GM12878 (cell line): ENCODE results near the gene LRRC59. TPM values are rescaled to one million over a fixed set of nuclear protein-coding genes. Genes with fewer than 3 reads are reported as not detected.
A peak's percentile ranks its signal among the peaks of the same experiment; 100 is the strongest.

Experiments
- ATAC-seq: fragments of 200-7000 bp; cut with Tn5 transposase; 3 replicates; pipeline ENCODE4 v1.9.1; 2020; ENCODE audit warnings: mild to moderate bottlenecking, moderate library complexity
- BruUV-seq: library from RNA; stranded (reverse); fragments of 400-500 nt; replicated peaks from 2 replicates; lab custom pipeline; 2021; lab: Mats Ljungman, UMichigan
- CTCF ChIA-PET: fragments of 300-600 bp; sonication (Branson Sonifier 250); formaldehyde crosslinking; extraction: SDS; loops from one replicate; lab custom pipeline; 2021; ENCODE audit warnings: inconsistent platforms; lab: Yijun Ruan, JAX
- POLR2A ChIA-PET: fragments of 350-600 bp; formaldehyde crosslinking; extraction: SDS; loops from one replicate; lab custom pipeline; 2021; ENCODE audit warnings: inconsistent platforms; lab: Charles Lee
- RAD21 ChIA-PET: fragments of 300-600 bp; sonication (Branson Sonifier 250); formaldehyde crosslinking; loops from one replicate; lab custom pipeline; 2023; ENCODE audit warnings: antibody characterized with exemption; ENCODE audit not compliant: unreplicated experiment; lab: Charles Lee
- SMC1A ChIA-PET: fragments of 300-600 bp; sonication (Branson Sonifier 250); formaldehyde crosslinking; loops from one replicate; lab custom pipeline; 2023; ENCODE audit not compliant: unreplicated experiment, uncharacterized antibody; lab: Charles Lee
- DNase-seq: peaks from one replicate; pipeline ENCODE4 v3.0.0-alpha.2; 2011; ENCODE audit warnings: low read depth, low spot score
- FAIRE-seq: peaks from 3 replicates; lab custom pipeline; 2011; peaks lifted over from hg19 to GRCh38; lab: Jason Lieb, UNC
- H2AFZ ChIP-seq: 2 replicates; pipeline ENCODE4 v1.6.0; 2011; ENCODE audit warnings: low read depth, low read length, control low read depth; ENCODE audit not compliant: control insufficient read depth
- H3K27ac ChIP-seq: 2 replicates; pipeline ENCODE4 v1.5.1; 2011; ENCODE audit warnings: control low read depth; ENCODE audit not compliant: control insufficient read depth, insufficient read depth
- H3K27me3 ChIP-seq, 2 experiments: replicated peaks in 1 of 2; 2 replicates each; pipeline versions ENCODE4 v1.6.0 to v1.6.1; 2011; ENCODE audit warnings: low read length in 1 of 2; ENCODE audit not compliant: control insufficient read depth in 2 of 2, insufficient read depth in 2 of 2
- H3K36me3 ChIP-seq, 2 experiments: 2 replicates each; pipeline ENCODE4 v1.5.1; 2011; ENCODE audit warnings: low read length in 1 of 2; ENCODE audit not compliant: control insufficient read depth in 2 of 2, insufficient read depth in 2 of 2
- H3K4me1 ChIP-seq: 2 replicates; pipeline ENCODE4 v1.6.1; 2011; ENCODE audit warnings: mild to moderate bottlenecking, low read length, moderate library complexity, mixed read lengths; ENCODE audit not compliant: control insufficient read depth, insufficient read depth
- H3K4me2 ChIP-seq: 2 replicates; pipeline ENCODE4 v1.6.0; 2011; ENCODE audit warnings: control low read depth; ENCODE audit not compliant: control insufficient read depth, insufficient read depth
- H3K4me3 ChIP-seq: fragments of 200-600 bp; sonication (generic); 2 replicates; pipeline ENCODE4 v1.5.1; 2016
- H3K79me2 ChIP-seq: 2 replicates; pipeline ENCODE4 v1.6.0; 2011; ENCODE audit warnings: low read length; ENCODE audit not compliant: control insufficient read depth, insufficient read depth
- H3K9ac ChIP-seq: 2 replicates; pipeline ENCODE4 v1.8.0; 2011; ENCODE audit warnings: low read length, control low read depth, mixed read lengths; ENCODE audit not compliant: control insufficient read depth, insufficient read depth
- H3K9me3 ChIP-seq: replicated peaks from 3 replicates; pipeline ENCODE4 v1.5.1; 2011; ENCODE audit warnings: mild to moderate bottlenecking, low read length; ENCODE audit not compliant: control insufficient read depth, insufficient read depth
- H4K20me1 ChIP-seq: 2 replicates; pipeline ENCODE4 v1.6.0; 2011; ENCODE audit not compliant: control insufficient read depth, insufficient read depth
- BHLHE40 ChIP-seq, 2 experiments: fragments of 450-650 bp in 1 of 2; IDR thresholded peaks; 2 replicates each; pipeline ENCODE4 v1.6.1; 2011 to 2017; ENCODE audit warnings: low read depth in 2 of 2, borderline replicate concordance in 1 of 2, improper control_type of control experiment in 1 of 2, low read length in 1 of 2, mild to moderate bottlenecking in 1 of 2
- CEBPB ChIP-seq, 2 experiments: fragments of 150-350 bp in 1 of 2; IDR thresholded peaks; 2 replicates each; pipeline ENCODE4 v1.6.1; 2012 to 2014; ENCODE audit warnings: low read depth in 2 of 2, low read length in 2 of 2, borderline replicate concordance in 1 of 2, inconsistent platforms in 1 of 2
- CHD2 ChIP-seq: IDR thresholded peaks from 2 replicates; pipeline ENCODE4 v1.6.1; 2011; ENCODE audit warnings: low read depth, low read length, improper control_type of control experiment, borderline replicate concordance
- ESRRA ChIP-seq: IDR thresholded peaks from 2 replicates; pipeline ENCODE4 v1.6.1; 2012; ENCODE audit warnings: mild to moderate bottlenecking, low read length, improper control_type of control experiment
- PAX8 ChIP-seq: fragments of 450-650 bp; IDR thresholded peaks from 2 replicates; pipeline ENCODE4 v1.6.1; 2017; ENCODE audit warnings: mild to moderate bottlenecking, moderate library complexity
- RAD51 ChIP-seq: fragments of 450-650 bp; IDR thresholded peaks from 2 replicates; pipeline ENCODE4 v1.6.1; 2016; ENCODE audit warnings: moderate library complexity, mild to moderate bottlenecking, inconsistent platforms
- RB1 ChIP-seq: fragments of 450-650 bp; formaldehyde crosslinking; IDR thresholded peaks from 2 replicates; pipeline ENCODE4 v1.6.1; 2017; ENCODE audit warnings: mild to moderate bottlenecking, borderline replicate concordance
- SREBF1 ChIP-seq: IDR thresholded peaks from 2 replicates; pipeline ENCODE4 v1.6.1; 2012; ENCODE audit warnings: mild to moderate bottlenecking, low read length
- WGBS: methylation state at CpG from one replicate; pipeline ENCODE4 v1.1.6; 2016; ENCODE audit warnings: low lambda C conversion rate; ENCODE audit not compliant: insufficient replicate concordance, insufficient coverage; ENCODE audit errors: missing lambda C conversion rate; 5-methylcytosine and 5-hydroxymethylcytosine counted together
- in situ Hi-C: fragments of 300-500 bp; cut with MboI; formaldehyde crosslinking; loops from 9 replicates; pipeline ENCODE4 v1.14.3; 2018; ENCODE audit warnings: mixed read lengths
- intact Hi-C: fragments of 100-400 bp; cut with micrococcal nuclease; formaldehyde crosslinking; loops from one replicate; pipeline ENCODE4 v1.14.2; 2022; ENCODE audit not compliant: unreplicated experiment
- polyA plus RNA-seq, 11 experiments: library from polyadenylated mRNA; depleted of rRNA in 4 of 11; unstranded in 6 of 11; stranded (reverse) in 5 of 11; fragments of >200 nt; fragmentation: Nextera tagmentation in 4 of 11; fragmentation: Illumina TruSeq in 1 of 11; extraction: Ambion mirVana in 4 of 11; extraction: Trizol in 1 of 11; gene quantifications; 1 replicate in 1 of 11; 2 replicates in 10 of 11; pipeline versions ENCODE4 v1.2.1 to v1.2.3, GENCODE V29; 2011 to 2016; ENCODE audit warnings: inconsistent platforms in 2 of 11, missing spikeins in 2 of 11, low read depth in 1 of 11
- total RNA-seq, 4 experiments: library from RNA; depleted of rRNA in 3 of 4; stranded (reverse); fragments of >200 nt in 3 of 4; fragmentation: Illumina TruSeq in 1 of 4; extraction: Trizol in 1 of 4; gene quantifications; 2 replicates each; pipeline versions ENCODE4 v1.2.1 to v1.2.3, GENCODE V29; 2013 to 2021
- TF ChIP-seq, protein P1 (sequence below): fragments of 450-650 bp; IDR thresholded peaks from 2 replicates; pipeline ENCODE4 v1.6.1; 2017; ENCODE audit warnings: mild to moderate bottlenecking, low read depth, inconsistent platforms; ENCODE audit not compliant: poor library complexity, severe bottlenecking
- TF ChIP-seq, protein P2 (sequence below): IDR thresholded peaks from 2 replicates; pipeline ENCODE4 v1.6.1; 2011; ENCODE audit warnings: borderline replicate concordance, low read depth, mild to moderate bottlenecking, moderate library complexity, mixed read lengths, low read length; ENCODE audit not compliant: insufficient read depth; ENCODE audit errors: extremely low read length

Gene LRRC59
- total and polyA plus RNA-seq, 10 of the 15 experiments (the other 5 are each of a cell fraction or from before 2014, with no cell fraction given): 8.8 to 82.2 (median 63.0) TPM

GRCh38 chr17:50426472-50426782, 29.1 kb upstream of the LRRC59 start:
- H3K36me3 ChIP-seq: no peaks in the 10 kb centered on the region
- no peaks in the 10 kb centered on the region for H4K20me1 ChIP-seq
- CTCF ChIA-PET: interaction anchor here (0.6 to 4.5 kb wide), 8 partner anchors 10 to 474 kb away, joined by 3 to 45 read pairs (median 6); partner anchors contain the start of genes LRRC59 and RSAD1
- RAD21 ChIA-PET: interaction anchor here (1.3 to 3.2 kb wide), 3 partner anchors 29 to 64 kb away, joined by 4 to 20 read pairs (median 4); partner anchors contain the start of genes LRRC59 and RSAD1
- H3K27ac ChIP-seq: peak overlapping the region; percentile 61
- intact Hi-C loops (loop anchor here (2.0 kb wide), 1 partner anchor 30 kb away; the partner anchor contains the start of gene LRRC59), in situ Hi-C loops (no loop called here)
- H2AFZ ChIP-seq: peak overlapping the region; percentile 90
- FAIRE-seq: no peak
- SMC1A ChIA-PET: interaction anchor here (0.8 to 1.2 kb wide), 3 partner anchors 28 to 30 kb away, joined by 3 to 4 read pairs (median 3); partner anchors contain the start of gene LRRC59
- WGBS: 2% methylated on average over 6 of the region's 7 CpGs
- no peak for TF ChIP-seq PAX8
- peak; percentile 1; the same call in 1 of the 2 replicates for TF ChIP-seq CHD2
- no peaks in the 10 kb centered on the region for H3K9me3 ChIP-seq
- DNase-seq: no peak
- BruUV-seq: no TSS peak
- H3K4me1 ChIP-seq: peaks cover 21% of the 10 kb centered on the region
- peak overlapping the region; percentile 76 for H3K9ac ChIP-seq
- H3K27me3 ChIP-seq: no peaks in the 10 kb centered on the region
- POLR2A ChIA-PET: interaction anchor here (0.7 to 3.0 kb wide), 3 partner anchors 29 to 72 kb away, joined by 3 to 17 read pairs (median 3); partner anchors contain the start of gene LRRC59
- H3K79me2 ChIP-seq: peaks cover 6% of the 10 kb centered on the region
- no peak; the same call in 2 of the 3 replicates for ATAC-seq
- peak overlapping the region; percentile 100 for H3K4me2 ChIP-seq
- H3K4me3 ChIP-seq: peak overlapping the region; percentile 84

DNA sequence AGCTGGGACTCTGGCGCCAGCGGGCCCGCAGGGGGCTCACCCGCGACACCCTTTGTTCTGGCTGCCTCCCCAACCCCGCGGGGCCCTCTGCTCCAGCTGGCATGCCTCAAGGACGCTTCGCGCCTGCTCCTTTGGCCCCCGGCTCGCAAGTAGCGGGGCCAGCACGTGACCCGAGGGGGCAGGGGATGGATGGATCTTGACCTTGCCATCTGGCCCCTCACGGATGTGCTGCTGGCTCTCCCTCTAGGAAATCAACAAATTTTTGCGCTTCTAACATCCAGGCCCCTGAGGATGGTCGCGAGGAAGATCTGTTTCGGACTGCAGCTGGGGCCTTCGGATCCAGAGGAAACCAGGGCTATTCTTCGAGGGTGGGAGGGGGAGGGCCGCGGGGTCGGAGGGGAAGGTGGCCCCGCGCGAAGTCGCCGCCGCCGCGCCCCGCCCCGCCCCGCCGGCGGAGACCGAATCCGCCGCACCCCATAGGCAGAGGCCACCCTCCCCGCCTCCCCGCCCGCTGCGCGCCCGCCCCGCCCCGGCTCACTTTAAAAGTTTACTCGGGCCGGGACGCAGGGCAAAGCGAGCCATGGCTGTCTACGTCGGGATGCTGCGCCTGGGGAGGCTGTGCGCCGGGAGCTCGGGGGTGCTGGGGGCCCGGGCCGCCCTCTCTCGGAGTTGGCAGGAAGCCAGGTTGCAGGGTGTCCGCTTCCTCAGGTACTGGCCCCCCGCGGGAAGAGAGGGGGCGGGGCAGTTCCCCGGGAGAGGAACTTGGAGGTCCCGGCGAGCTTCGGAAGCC, 28.6 kb upstream of the LRRC59 start, which contains the start of gene ACSF2:
Gene ACSF2 (plus strand): TSS at position 537 of the 790 bp plus-strand sequence. CDS start 44 bp downstream, at position 581.
- peaks cover 26% of the 10 kb centered on the region for H3K4me1 ChIP-seq
- in situ Hi-C loops (no loop called here), intact Hi-C loops (loop anchor here (2.0 kb wide), 1 partner anchor 29 kb away; the partner anchor contains the start of gene LRRC59)
- POLR2A ChIA-PET: interaction anchor here (0.6 to 3.0 kb wide), 3 partner anchors 29 to 723 kb away, joined by 3 to 17 read pairs (median 3); partner anchors contain the start of gene LRRC59
- SMC1A ChIA-PET: interaction anchor here (0.8 kb wide), 1 partner anchor 27 kb away, joined by 3 read pairs; no protein-coding TSS in a partner anchor
- no peaks in the 10 kb centered on the region for H3K9me3 ChIP-seq
- H3K4me3 ChIP-seq: peak within 1 kb of the TSS; percentile 84
- H2AFZ ChIP-seq: peak within 1 kb of the TSS; percentile 95
- CTCF ChIA-PET: interaction anchor here (0.6 to 4.5 kb wide), 8 partner anchors 10 to 57 kb away, joined by 3 to 45 read pairs (median 6); partner anchors contain the start of genes LRRC59 and RSAD1
- no peaks in the 10 kb centered on the region for H4K20me1 ChIP-seq
- ATAC-seq (peak; percentile 88), DNase-seq (no peak), FAIRE-seq (no peak)
- no TSS peak for BruUV-seq
- H3K36me3 ChIP-seq: no peaks in the 10 kb centered on the region
- H3K9ac ChIP-seq: peak within 1 kb of the TSS; percentile 86
- H3K79me2 ChIP-seq: peaks cover 6% of the 10 kb centered on the region
- H3K27ac ChIP-seq: peak within 1 kb of the TSS; percentile 74
- RAD21 ChIA-PET: interaction anchor here (1.3 to 3.2 kb wide), 3 partner anchors 28 to 64 kb away, joined by 4 to 20 read pairs (median 4); partner anchors contain the start of genes LRRC59 and RSAD1
- WGBS: 2% methylated on average over 39 of the region's 70 CpGs
- no peaks in the 10 kb centered on the region for H3K27me3 ChIP-seq
- peak within 1 kb of the TSS; percentile 100 for H3K4me2 ChIP-seq
- TF ChIP-seq ESRRA: 0 out of 2 replicates have a peak, but pooled peaks have one; percentile 4
- TF ChIP-seq SREBF1: no peak
- peak; percentile 76 to 91; a peak in 3 of 4 replicates for TF ChIP-seq BHLHE40 (IDR thresholded peaks at IDR 0.05; ENCODE audit: borderline replicate concordance in 1 of 2, low read depth in 2 of 2, low read length in 1 of 2)
- peak; percentile 47; the same call in 1 of the 2 replicates for TF ChIP-seq RAD51
- no peak for TF ChIP-seq RB1
- TF ChIP-seq, protein P1, sequence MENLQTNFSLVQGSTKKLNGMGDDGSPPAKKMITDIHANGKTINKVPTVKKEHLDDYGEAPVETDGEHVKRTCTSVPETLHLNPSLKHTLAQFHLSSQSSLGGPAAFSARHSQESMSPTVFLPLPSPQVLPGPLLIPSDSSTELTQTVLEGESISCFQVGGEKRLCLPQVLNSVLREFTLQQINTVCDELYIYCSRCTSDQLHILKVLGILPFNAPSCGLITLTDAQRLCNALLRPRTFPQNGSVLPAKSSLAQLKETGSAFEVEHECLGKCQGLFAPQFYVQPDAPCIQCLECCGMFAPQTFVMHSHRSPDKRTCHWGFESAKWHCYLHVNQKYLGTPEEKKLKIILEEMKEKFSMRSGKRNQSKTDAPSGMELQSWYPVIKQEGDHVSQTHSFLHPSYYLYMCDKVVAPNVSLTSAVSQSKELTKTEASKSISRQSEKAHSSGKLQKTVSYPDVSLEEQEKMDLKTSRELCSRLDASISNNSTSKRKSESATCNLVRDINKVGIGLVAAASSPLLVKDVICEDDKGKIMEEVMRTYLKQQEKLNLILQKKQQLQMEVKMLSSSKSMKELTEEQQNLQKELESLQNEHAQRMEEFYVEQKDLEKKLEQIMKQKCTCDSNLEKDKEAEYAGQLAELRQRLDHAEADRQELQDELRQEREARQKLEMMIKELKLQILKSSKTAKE: no peak
- no peak for TF ChIP-seq CEBPB (IDR thresholded peaks at IDR 0.05; ENCODE audit: borderline replicate concordance in 1 of 2, low read depth in 2 of 2, low read length in 2 of 2)
- TF ChIP-seq, protein P2, sequence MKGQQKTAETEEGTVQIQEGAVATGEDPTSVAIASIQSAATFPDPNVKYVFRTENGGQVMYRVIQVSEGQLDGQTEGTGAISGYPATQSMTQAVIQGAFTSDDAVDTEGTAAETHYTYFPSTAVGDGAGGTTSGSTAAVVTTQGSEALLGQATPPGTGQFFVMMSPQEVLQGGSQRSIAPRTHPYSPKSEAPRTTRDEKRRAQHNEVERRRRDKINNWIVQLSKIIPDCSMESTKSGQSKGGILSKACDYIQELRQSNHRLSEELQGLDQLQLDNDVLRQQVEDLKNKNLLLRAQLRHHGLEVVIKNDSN: peak; percentile 86
